Colonic mucosa (tissue), 4 donors: ENCODE measurements around the gene AGAP6. TPM values are rescaled to one million over a fixed set of nuclear protein-coding genes. Genes with fewer than 3 reads are reported as not detected.
"Not testable (repeated sequence)": the region's sequence is repeated elsewhere in the genome, so short reads cannot be mapped to it uniquely, and the experiment has no call there.

ENCODE experiments used
- DNase-seq: peaks from one replicate; pipeline ENCODE4 v3.0.0-alpha.2; 2020
- H3K27ac ChIP-seq: fragments of 200-600 bp; one replicate; pipeline ENCODE4 v1.8.0; 2021
- H3K27me3 ChIP-seq: fragments of 200-600 bp; one replicate; pipeline ENCODE4 v1.8.0; 2021
- H3K36me3 ChIP-seq: fragments of 200-600 bp; one replicate; pipeline ENCODE4 v1.8.0; 2021
- H3K4me1 ChIP-seq: fragments of 200-600 bp; one replicate; pipeline ENCODE4 v1.8.0; 2021; ENCODE audit warnings: mild to moderate bottlenecking
- H3K4me3 ChIP-seq: fragments of 200-600 bp; one replicate; pipeline ENCODE4 v1.8.0; 2021
- H3K9ac ChIP-seq, 2 donors: one replicate each; pipeline ENCODE4 v1.7.0; 2013; ENCODE audit warnings: control low read depth in 2 of 2, low read depth in 2 of 2, low read length in 2 of 2
- H3K9me3 ChIP-seq: fragments of 200-600 bp; one replicate; pipeline ENCODE4 v1.8.0; 2021
- intact Hi-C: fragments of 100-400 bp; cut with DNase I; formaldehyde crosslinking; loops from one replicate; pipeline ENCODE4 v1.14.1; 2022
- total RNA-seq, 2 donors: library from RNA; stranded (reverse); fragmentation: NEBNext Ultra II Directional in 1 of 2; extraction: Animal tissue kit (Norgen Biotek cat#: 25700) in 1 of 2; gene quantifications; one replicate each; pipeline ENCODE4 v1.2.1, GENCODE V29; 2021
- TF ChIP-seq, protein P1 (sequence below): fragments of 200-600 bp; IDR thresholded peaks from one replicate; pipeline ENCODE4 v1.8.0; 2022; ENCODE audit warnings: antibody characterized with exemption, mild to moderate bottlenecking
- donor health status: healthy.
- donor health status: DM: no; HTN: no; CAD: no.
- donor health status: DM: no; HTN: no; CAD: no.

Gene AGAP6
- total RNA-seq, 2 donors from 2014 or later = 4.9 to 7.9 TPM

GRCh38 chr10:50025627-50026026 lies 37.4 kb downstream of the AGAP6 start:
- no peak overlapping the region for H3K4me3 ChIP-seq
- no peaks in the 10 kb centered on the region for H3K36me3 ChIP-seq
- H3K9ac ChIP-seq = no peak overlapping the region
- no peak overlapping the region for H3K27ac ChIP-seq
- TF ChIP-seq, protein P1, sequence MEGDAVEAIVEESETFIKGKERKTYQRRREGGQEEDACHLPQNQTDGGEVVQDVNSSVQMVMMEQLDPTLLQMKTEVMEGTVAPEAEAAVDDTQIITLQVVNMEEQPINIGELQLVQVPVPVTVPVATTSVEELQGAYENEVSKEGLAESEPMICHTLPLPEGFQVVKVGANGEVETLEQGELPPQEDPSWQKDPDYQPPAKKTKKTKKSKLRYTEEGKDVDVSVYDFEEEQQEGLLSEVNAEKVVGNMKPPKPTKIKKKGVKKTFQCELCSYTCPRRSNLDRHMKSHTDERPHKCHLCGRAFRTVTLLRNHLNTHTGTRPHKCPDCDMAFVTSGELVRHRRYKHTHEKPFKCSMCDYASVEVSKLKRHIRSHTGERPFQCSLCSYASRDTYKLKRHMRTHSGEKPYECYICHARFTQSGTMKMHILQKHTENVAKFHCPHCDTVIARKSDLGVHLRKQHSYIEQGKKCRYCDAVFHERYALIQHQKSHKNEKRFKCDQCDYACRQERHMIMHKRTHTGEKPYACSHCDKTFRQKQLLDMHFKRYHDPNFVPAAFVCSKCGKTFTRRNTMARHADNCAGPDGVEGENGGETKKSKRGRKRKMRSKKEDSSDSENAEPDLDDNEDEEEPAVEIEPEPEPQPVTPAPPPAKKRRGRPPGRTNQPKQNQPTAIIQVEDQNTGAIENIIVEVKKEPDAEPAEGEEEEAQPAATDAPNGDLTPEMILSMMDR = no peak
- H3K9me3 ChIP-seq = no peaks in the 10 kb centered on the region
- no peak for DNase-seq
- no peaks in the 10 kb centered on the region for H3K27me3 ChIP-seq
- intact Hi-C loops = no loop called here
- no peaks in the 10 kb centered on the region for H3K4me1 ChIP-seq

DNA sequence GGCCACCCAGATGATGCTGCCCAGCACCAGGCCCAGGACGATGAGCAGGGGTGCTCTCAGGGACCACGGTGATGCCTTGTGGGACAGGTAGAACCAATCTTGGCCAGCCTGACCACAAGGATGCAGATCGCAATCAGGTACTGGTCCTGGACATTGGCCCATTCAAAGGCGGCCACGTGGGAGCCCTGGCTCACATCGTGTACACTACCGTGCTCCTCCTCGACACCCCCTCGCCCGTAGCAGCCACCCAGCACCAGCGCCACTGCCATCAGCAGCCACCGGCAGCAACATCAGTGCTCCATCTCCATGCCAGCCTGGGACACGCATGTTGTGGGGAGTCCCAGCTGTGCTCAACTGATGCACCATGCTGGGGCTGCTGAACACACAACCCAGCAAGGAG lies 39.0 kb downstream of the AGAP6 start:
- intact Hi-C loops = no loop called here
- DNase-seq = no peak
- Histone ChIP-seq H3K4me1 (no peaks in the 10 kb centered on the region), H3K27me3 (no peaks in the 10 kb centered on the region), H3K9ac (no peak overlapping the region), H3K36me3 (no peaks in the 10 kb centered on the region), H3K4me3 (no peak overlapping the region), H3K9me3 (no peaks in the 10 kb centered on the region), H3K27ac (no peak overlapping the region)
- TF ChIP-seq, protein P1 = no peak

DNA sequence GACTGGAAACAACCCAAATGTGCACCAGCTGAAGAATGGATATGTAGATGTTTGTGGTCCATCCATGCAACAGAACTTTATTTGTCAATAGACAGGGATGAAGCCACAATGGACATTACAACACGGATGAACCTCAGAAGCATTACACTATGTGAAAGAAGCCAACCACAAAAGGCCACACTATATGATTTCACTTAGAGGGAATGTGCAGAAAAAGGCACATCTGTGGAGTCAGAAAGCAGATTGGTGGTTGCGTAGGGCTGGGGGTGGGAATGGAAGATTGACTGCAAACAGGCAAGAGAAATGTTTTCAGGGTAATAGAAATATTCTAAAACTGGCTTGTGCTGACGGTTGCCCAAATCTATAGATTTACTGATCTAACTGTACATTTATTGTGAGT lies 45.3 kb downstream of the AGAP6 start:
- DNase-seq = no peak
- H3K27me3 ChIP-seq = no peaks in the 10 kb centered on the region
- no peak overlapping the region for H3K27ac ChIP-seq
- no peak overlapping the region for H3K9ac ChIP-seq
- no peaks in the 10 kb centered on the region for H3K4me1 ChIP-seq
- H3K36me3 ChIP-seq = no peaks in the 10 kb centered on the region
- no peaks in the 10 kb centered on the region for H3K9me3 ChIP-seq
- intact Hi-C loops = loop anchor here (10.0 kb wide), 1 partner anchor 611 kb away; no protein-coding TSS in a partner anchor
- H3K4me3 ChIP-seq = no peak overlapping the region
- TF ChIP-seq, protein P1 = no peak

- intact Hi-C loops = loop anchor here (10.0 kb wide), 1 partner anchor 609 kb away; no protein-coding TSS in a partner anchor
- not testable (repeated sequence) for DNase-seq, H3K9ac ChIP-seq, H3K4me1 ChIP-seq, H3K36me3 ChIP-seq, H3K27me3 ChIP-seq, H3K9me3 ChIP-seq, H3K4me3 ChIP-seq, H3K27ac ChIP-seq
These were observed 47.1 kb downstream of the AGAP6 start for GRCh38 chr10:50035337-50035736.

GRCh38 chr10:50044941-50045664 lies 56.9 kb downstream of the AGAP6 start:
- TF ChIP-seq, protein P1 = no peak
- H3K27ac ChIP-seq = no peak overlapping the region
- intact Hi-C loops = no loop called here
- no peak overlapping the region for H3K4me3 ChIP-seq
- H3K4me1 ChIP-seq = no peaks in the 10 kb centered on the region
- H3K9ac ChIP-seq = no peak overlapping the region
- H3K9me3 ChIP-seq = no peaks in the 10 kb centered on the region
- no peaks in the 10 kb centered on the region for H3K27me3 ChIP-seq
- no peak for DNase-seq
- no peaks in the 10 kb centered on the region for H3K36me3 ChIP-seq

DNA sequence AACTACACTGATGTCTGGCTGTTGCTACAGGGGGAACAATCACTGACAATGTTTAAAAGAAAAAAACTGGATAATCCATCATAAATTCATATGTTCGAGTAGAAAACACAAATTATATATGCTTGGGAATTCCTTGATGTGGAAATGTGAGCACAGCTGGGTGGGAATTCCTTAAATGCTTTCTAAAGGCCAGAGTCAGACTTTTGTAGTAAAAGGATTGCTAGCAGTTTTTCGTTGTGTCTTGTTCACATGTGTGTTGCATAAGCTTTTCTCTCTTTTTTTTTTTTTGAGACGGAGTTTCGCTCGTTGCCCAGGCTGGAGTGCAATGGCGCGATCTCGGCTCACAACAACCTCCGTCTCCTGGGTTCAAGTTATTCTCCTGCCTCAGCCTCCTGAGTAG lies 58.3 kb downstream of the AGAP6 start:
- H3K9ac ChIP-seq, H3K27me3 ChIP-seq, H3K36me3 ChIP-seq, H3K4me3 ChIP-seq, intact Hi-C loops, H3K9me3 ChIP-seq, H3K4me1 ChIP-seq, H3K27ac ChIP-seq, DNase-seq: not testable (repeated sequence)

DNA sequence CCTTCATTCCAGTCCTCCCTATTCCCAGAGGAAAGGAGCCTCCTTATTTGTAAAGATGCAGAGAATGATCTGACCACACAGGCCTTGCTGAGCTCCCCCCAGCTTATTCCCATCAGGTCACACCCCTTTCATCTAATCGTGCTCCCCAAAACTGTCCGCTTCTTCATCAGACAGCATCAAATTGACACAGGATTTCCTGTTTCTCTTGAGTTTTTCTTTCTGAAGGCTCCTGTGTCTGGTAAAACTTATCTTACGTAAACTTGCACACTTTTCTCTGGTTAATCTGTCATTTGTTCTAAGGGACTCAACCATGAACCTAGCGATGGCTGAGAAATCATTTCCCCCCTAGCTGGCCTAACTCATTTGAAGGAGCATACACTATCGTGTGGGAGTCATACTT lies 59.4 kb downstream of the AGAP6 start:
- H3K9ac ChIP-seq, H3K27ac ChIP-seq, H3K9me3 ChIP-seq, H3K36me3 ChIP-seq, intact Hi-C loops, H3K4me3 ChIP-seq, DNase-seq, H3K4me1 ChIP-seq, H3K27me3 ChIP-seq: not testable (repeated sequence)

- DNase-seq, H3K4me1 ChIP-seq, H3K9me3 ChIP-seq, H3K27ac ChIP-seq, intact Hi-C loops, H3K36me3 ChIP-seq, H3K27me3 ChIP-seq, H3K9ac ChIP-seq, H3K4me3 ChIP-seq: not testable (repeated sequence)
These were observed 63.9 kb downstream of the AGAP6 start for GRCh38 chr10:50051995-50052660.

GRCh38 chr10:50052778-50053376 lies 64.7 kb downstream of the AGAP6 start:
- H3K36me3 ChIP-seq, H3K4me3 ChIP-seq, H3K9me3 ChIP-seq, DNase-seq, H3K4me1 ChIP-seq, H3K9ac ChIP-seq, intact Hi-C loops, H3K27ac ChIP-seq, H3K27me3 ChIP-seq: not testable (repeated sequence)
